Right lobe of liver (tissue), 6 donors: ENCODE measurements around the gene TNS3. TPM values are rescaled to one million over a fixed set of nuclear protein-coding genes. Genes with fewer than 3 reads are reported as not detected.

Experiments used
- ATAC-seq, 4 donors: fragments of 200-7000 bp; cut with Tn5 transposase; one replicate each; pipeline ENCODE4 v1.9.1; 2020; ENCODE audit warnings: mild to moderate bottlenecking in 4 of 4, moderate library complexity in 4 of 4
- DNase-seq, 3 donors: peaks; one replicate each; pipeline ENCODE4 v3.0.0-alpha.2; 2020
- H3K27ac ChIP-seq, 3 donors: fragments of 200-600 bp; one replicate each; pipeline ENCODE4 v1.8.0; 2022
- H3K27me3 ChIP-seq, 2 donors: fragments of 200-600 bp; one replicate each; pipeline ENCODE4 v1.8.0; 2022
- H3K36me3 ChIP-seq, 4 donors: fragments of 200-600 bp; sonication (generic) in 1 of 4; one replicate each; pipeline versions ENCODE4 v1.5.1 to v1.8.0; 2017 to 2022; ENCODE audit warnings: control low read depth in 1 of 4
- H3K4me1 ChIP-seq, 4 donors: fragments of 200-600 bp; sonication (generic) in 1 of 4; one replicate each; pipeline versions ENCODE4 v1.5.1 to v1.8.0; 2017 to 2022; ENCODE audit warnings: control low read depth in 1 of 4
- H3K4me3 ChIP-seq, 3 donors: fragments of 200-600 bp; one replicate each; pipeline ENCODE4 v1.8.0; 2022
- H3K9me3 ChIP-seq, 4 donors: fragments of 200-600 bp; sonication (generic) in 1 of 4; one replicate each; pipeline versions ENCODE4 v1.5.1 to v1.8.0; 2017 to 2022; ENCODE audit warnings: control low read depth in 1 of 4
- POLR2A ChIP-seq: fragments of 450-650 bp; IDR thresholded peaks from one replicate; pipeline ENCODE4 v1.6.1; 2017; ENCODE audit warnings: antibody characterized with exemption, mild to moderate bottlenecking
- WGBS: methylation state at CpG from one replicate; pipeline ENCODE4 v1.1.6; 2018; ENCODE audit warnings: low coverage, low lambda C conversion rate; ENCODE audit not compliant: insufficient coverage; ENCODE audit errors: missing lambda C conversion rate; 5-methylcytosine and 5-hydroxymethylcytosine counted together
- intact Hi-C, 2 donors: fragments of 100-400 bp; cut with DNase I; formaldehyde crosslinking; loops; one replicate each; pipeline versions ENCODE4 v1.11.2 to v1.14.1; 2022
- total RNA-seq, 6 experiments: library from RNA; depleted of rRNA in 2 of 6; stranded (reverse); fragments of >200 nt in 2 of 6; fragmentation: NEBNext Ultra II Directional in 3 of 6; extraction: Animal tissue kit (Norgen Biotek cat#: 25700) in 3 of 6; gene quantifications; one replicate each; pipeline versions ENCODE4 v1.1.0 to v1.2.4, GENCODE V29; 2016 to 2023
- TF ChIP-seq, protein P1 (sequence below), 4 donors: fragments of 200-600 bp in 3 of 4; fragments of 450-650 bp in 1 of 4; IDR thresholded peaks; one replicate each; pipeline versions ENCODE4 v1.5.1 to v1.8.0; 2016 to 2022; ENCODE audit warnings: antibody characterized with exemption in 4 of 4, mild to moderate bottlenecking in 2 of 4
- donor health status: DM: no; HTN: yes; CAD: no.
- donor health status: DM: no; HTN: no; CAD: no.
- donor health status: DM: no; HTN: no; CAD: no.
- donor health status: DM: no; HTN: yes; CAD: no.
- donor health status: DM: no; HTN: yes; CAD: no.

The TNS3 gene
- total RNA-seq, 6 experiments from 2014 or later: 51.2 to 95.0 (median 58.4) TPM

GRCh38 chr7:47332213-47332612 is 249.7 kb downstream of the TNS3 start:
- Histone ChIP-seq H3K4me3 (no peak overlapping the region), H3K36me3 (peaks cover 0 to 24% (median 10%) of the 10 kb centered on the region in 4 donors), H3K27ac (no peak overlapping the region), H3K9me3 (no peaks in the 10 kb centered on the region), H3K27me3 (no peaks in the 10 kb centered on the region), H3K4me1 (peaks cover 0 to 9% (median 4%) of the 10 kb centered on the region in 4 donors)
- WGBS: 57% methylated on average over 3 of the region's 8 CpGs
- TF ChIP-seq, protein P1, sequence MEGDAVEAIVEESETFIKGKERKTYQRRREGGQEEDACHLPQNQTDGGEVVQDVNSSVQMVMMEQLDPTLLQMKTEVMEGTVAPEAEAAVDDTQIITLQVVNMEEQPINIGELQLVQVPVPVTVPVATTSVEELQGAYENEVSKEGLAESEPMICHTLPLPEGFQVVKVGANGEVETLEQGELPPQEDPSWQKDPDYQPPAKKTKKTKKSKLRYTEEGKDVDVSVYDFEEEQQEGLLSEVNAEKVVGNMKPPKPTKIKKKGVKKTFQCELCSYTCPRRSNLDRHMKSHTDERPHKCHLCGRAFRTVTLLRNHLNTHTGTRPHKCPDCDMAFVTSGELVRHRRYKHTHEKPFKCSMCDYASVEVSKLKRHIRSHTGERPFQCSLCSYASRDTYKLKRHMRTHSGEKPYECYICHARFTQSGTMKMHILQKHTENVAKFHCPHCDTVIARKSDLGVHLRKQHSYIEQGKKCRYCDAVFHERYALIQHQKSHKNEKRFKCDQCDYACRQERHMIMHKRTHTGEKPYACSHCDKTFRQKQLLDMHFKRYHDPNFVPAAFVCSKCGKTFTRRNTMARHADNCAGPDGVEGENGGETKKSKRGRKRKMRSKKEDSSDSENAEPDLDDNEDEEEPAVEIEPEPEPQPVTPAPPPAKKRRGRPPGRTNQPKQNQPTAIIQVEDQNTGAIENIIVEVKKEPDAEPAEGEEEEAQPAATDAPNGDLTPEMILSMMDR (IDR thresholded peaks at IDR 0.05): no peak
- TF ChIP-seq POLR2A: no peak
- DNase-seq: no peak
- ATAC-seq: peak in 1 of 4 donors; percentile 3
- intact Hi-C loops: no loop called here

- intact Hi-C loops: no loop called here
- TF ChIP-seq, protein P1 (IDR thresholded peaks at IDR 0.05): no peak
- no peak for TF ChIP-seq POLR2A
- H3K27me3 ChIP-seq: no peaks in the 10 kb centered on the region
- no peak overlapping the region for H3K27ac ChIP-seq
- no peak for ATAC-seq
- H3K36me3 ChIP-seq: peaks cover 0 to 23% (median 10%) of the 10 kb centered on the region in 4 donors
- peaks cover 0 to 13% (median 4%) of the 10 kb centered on the region in 4 donors for H3K4me1 ChIP-seq
- H3K4me3 ChIP-seq: no peak overlapping the region
- no peak for DNase-seq
- no peaks in the 10 kb centered on the region for H3K9me3 ChIP-seq
- 78% methylated on average over 4 of the region's 6 CpGs for WGBS
These were observed 250.7 kb downstream of the TNS3 start for GRCh38 chr7:47331179-47331565.

GRCh38 chr7:47330561-47331178 is 251.2 kb downstream of the TNS3 start:
- no peak overlapping the region for H3K4me3 ChIP-seq
- intact Hi-C loops: no loop called here
- WGBS: 93% methylated on average over 7 of the region's 16 CpGs
- ATAC-seq: no peak
- H3K27ac ChIP-seq: no peak overlapping the region
- peaks cover 0 to 18% (median 10%) of the 10 kb centered on the region in 4 donors for H3K36me3 ChIP-seq
- H3K9me3 ChIP-seq: no peaks in the 10 kb centered on the region
- TF ChIP-seq, protein P1 (IDR thresholded peaks at IDR 0.05): no peak
- TF ChIP-seq POLR2A: no peak
- H3K27me3 ChIP-seq: no peaks in the 10 kb centered on the region
- H3K4me1 ChIP-seq: peaks cover 0 to 13% (median 4%) of the 10 kb centered on the region in 4 donors
- DNase-seq: no peak

GRCh38 chr7:47330026-47330425 is 251.9 kb downstream of the TNS3 start:
- no peaks in the 10 kb centered on the region for H3K9me3 ChIP-seq
- TF ChIP-seq, protein P1 (IDR thresholded peaks at IDR 0.05): no peak
- TF ChIP-seq POLR2A: no peak
- intact Hi-C loops: no loop called here
- no peaks in the 10 kb centered on the region for H3K27me3 ChIP-seq
- peaks cover 0 to 13% (median 4%) of the 10 kb centered on the region in 4 donors for H3K4me1 ChIP-seq
- no peak for ATAC-seq
- peak overlapping the region in 2 of 3 donors; percentile 12 to 33 for H3K27ac ChIP-seq
- WGBS: 33% methylated on average over 3 of the region's 6 CpGs
- H3K4me3 ChIP-seq: no peak overlapping the region
- H3K36me3 ChIP-seq: peaks cover 0 to 12% (median 7%) of the 10 kb centered on the region in 4 donors
- DNase-seq: no peak
